Bronchial epithelial cell (primary cell): ENCODE data around the gene GNB1L. TPM values are rescaled to one million over a fixed set of nuclear protein-coding genes. Genes with fewer than 3 reads are reported as not detected.

Experiments
- DNase-seq: peaks from one replicate; pipeline ENCODE4 v3.0.0-alpha.2; 2010; ENCODE audit warnings: low read depth
- FAIRE-seq: peaks from 2 replicates; lab custom pipeline; 2011; peaks lifted over from hg19 to GRCh38; lab: Jason Lieb, UNC
- H3K27me3 ChIP-seq: 2 replicates; pipeline ENCODE4 v1.5.1; 2011; ENCODE audit warnings: low read length; ENCODE audit not compliant: control insufficient read depth, insufficient read depth
- H3K36me3 ChIP-seq: 2 replicates; pipeline ENCODE4 v1.5.1; 2011; ENCODE audit warnings: low read length; ENCODE audit not compliant: control insufficient read depth, insufficient read depth
- H3K4me3 ChIP-seq: 2 replicates; pipeline ENCODE4 v1.5.1; 2011; ENCODE audit warnings: mild to moderate bottlenecking, low read depth, low read length, control low read depth
- CTCF ChIP-seq: IDR thresholded peaks from 2 replicates; pipeline ENCODE4 v1.5.1; 2011; ENCODE audit warnings: mild to moderate bottlenecking, moderate library complexity, low read length, control low read depth, inconsistent platforms; ENCODE audit not compliant: insufficient read depth, severe bottlenecking
- total RNA-seq: library from RNA; depleted of rRNA; stranded (reverse); fragments of >200 nt; gene quantifications from 2 replicates; pipeline ENCODE4 v1.2.1, GENCODE V29; 2014

Gene GNB1L
- total RNA-seq, 1 donor from 2014 or later, result 7.6 TPM

GRCh38 chr22:19878461-19879245 lies 24.0 kb upstream of the GNB1L start:
- no peak overlapping the region for H3K4me3 ChIP-seq
- H3K36me3 ChIP-seq, result no peaks in the 10 kb centered on the region
- no peaks in the 10 kb centered on the region for H3K27me3 ChIP-seq
- DNase-seq (no peak), FAIRE-seq (no peak)
- no peak for TF ChIP-seq CTCF

DNA sequence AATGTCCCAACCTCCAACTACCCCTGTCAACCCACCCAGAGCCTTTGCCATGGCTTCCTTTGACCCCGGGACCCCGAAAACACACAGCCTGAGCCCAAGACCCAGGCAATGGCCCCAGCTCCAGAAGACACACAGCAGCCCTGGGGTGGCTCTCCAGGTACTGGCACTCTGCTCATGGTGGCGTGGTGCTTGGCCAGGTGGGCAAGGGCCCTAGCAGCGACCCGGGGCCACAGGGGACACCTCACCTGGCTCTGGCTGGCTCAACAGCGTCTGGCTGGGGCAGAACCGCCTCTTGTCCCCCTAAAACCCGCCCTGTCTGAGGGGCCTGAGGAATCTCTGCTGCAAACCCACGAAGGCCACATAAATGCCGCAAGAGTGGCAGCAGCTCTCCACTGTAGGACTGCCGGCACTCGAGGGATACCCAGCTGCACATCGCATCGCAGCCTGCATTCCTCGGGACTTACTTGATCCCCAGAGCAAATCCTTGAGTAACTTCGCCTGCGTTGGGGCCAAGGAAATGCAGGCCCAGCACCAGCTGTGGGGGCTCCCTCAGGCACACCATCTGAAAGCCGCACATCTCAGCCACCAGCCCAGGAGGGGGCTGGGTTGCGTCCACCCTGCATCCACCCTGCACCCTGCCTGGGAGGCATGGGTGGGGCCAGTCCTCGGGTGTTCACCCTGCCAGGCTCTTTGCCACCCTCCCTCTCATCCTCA lies 23.1 kb upstream of the GNB1L start:
- H3K27me3 ChIP-seq, result no peaks in the 10 kb centered on the region
- no peak for DNase-seq
- H3K36me3 ChIP-seq, result no peaks in the 10 kb centered on the region
- no peak for TF ChIP-seq CTCF
- H3K4me3 ChIP-seq, result no peak overlapping the region
- FAIRE-seq, result no peak

- no peak for FAIRE-seq
- H3K36me3 ChIP-seq, result no peaks in the 10 kb centered on the region
These were observed 22.4 kb upstream of the GNB1L start for GRCh38 chr22:19876941-19877625.

DNA sequence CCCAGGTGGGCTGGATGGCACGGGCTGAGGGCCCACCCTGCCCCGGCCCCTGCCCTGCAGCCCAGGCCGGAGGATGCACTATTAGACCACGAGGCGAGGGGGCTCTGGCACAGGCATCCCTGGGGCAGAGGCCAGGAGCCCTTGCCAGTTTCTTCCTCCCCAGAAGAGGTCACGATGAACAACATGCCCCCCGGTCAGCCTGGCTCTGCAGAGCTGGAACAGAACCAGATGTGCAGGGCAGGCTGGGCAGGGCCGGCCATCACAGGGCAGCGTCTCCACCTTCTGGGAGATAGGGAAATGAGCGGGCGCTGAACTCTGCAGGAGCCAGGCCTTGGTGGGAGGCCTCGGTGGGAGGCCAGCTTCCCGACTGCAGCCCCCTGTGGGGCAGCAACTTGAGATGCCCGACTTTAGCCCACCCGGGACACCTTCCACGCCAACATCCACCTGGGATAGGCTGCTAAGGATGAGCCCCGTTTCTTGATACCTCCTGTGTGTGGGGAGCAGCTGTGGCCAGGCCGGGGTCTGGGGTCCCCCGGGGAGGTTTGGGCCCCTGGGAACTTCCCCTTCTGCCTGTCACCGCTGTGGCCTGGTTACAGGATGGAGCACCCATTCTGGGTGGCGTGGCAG lies 21.8 kb upstream of the GNB1L start:
- DNase-seq, result no peak
- H3K36me3 ChIP-seq, result no peaks in the 10 kb centered on the region
- TF ChIP-seq CTCF, result no peak
- H3K4me3 ChIP-seq, result no peak overlapping the region
- no peaks in the 10 kb centered on the region for H3K27me3 ChIP-seq
- FAIRE-seq, result no peak

More at GRCh38 chr22:19876941-19877625, 22.4 kb upstream of the GNB1L start:
- no peak for DNase-seq
- no peak for TF ChIP-seq CTCF
- no peaks in the 10 kb centered on the region for H3K27me3 ChIP-seq
- H3K4me3 ChIP-seq, result no peak overlapping the region

DNA sequence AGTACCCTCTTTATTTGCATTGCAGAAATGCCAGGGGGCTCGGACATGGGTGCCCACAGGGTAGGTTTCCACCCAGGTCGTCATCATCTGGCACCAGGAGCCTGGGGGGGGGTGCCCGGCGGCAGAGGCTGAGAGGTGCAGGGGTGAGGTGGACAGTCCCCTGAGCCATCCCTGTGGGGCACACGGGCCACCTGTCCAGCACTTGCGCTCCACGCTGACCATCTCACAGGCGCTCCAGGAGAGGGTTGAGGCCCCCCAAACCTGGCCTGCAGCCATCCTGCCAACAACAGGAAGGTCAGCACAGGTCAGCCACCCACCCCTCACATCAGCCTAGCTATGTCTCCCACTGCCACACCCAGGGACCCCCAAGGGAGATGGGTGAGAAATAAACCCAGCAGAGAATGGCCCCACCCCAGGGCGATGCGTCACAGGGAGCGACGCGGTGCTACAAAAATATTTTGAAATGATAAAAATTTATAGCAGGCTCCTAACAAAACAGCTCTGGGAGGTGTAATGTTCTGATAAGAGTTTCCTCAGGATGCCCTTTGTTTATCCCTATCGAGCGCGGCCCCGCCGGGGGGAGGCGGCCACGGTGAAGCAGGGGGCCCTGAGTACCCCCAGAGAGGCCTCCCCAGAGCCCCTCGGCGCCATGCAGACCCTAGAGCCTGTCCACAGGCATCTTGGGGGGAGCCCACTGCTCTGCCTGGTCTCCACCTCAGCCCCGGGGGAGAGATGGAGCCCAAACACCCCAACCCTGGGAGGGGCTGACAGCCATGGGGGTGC lies 21.0 kb upstream of the GNB1L start:
- DNase-seq, result no peak
- H3K4me3 ChIP-seq, result no peak overlapping the region
- H3K27me3 ChIP-seq, result no peaks in the 10 kb centered on the region
- TF ChIP-seq CTCF, result no peak
- no peaks in the 10 kb centered on the region for H3K36me3 ChIP-seq
- no peak for FAIRE-seq
